ENCODE results near the gene CHSY3.

The CHSY3 gene

GRCh38 chr5:129935626-129936025, 31.4 kb downstream of the CHSY3 start:
- TF ChIP-seq EGR1 (IDR thresholded peaks at IDR 0.05) (no peak), NFIC (IDR thresholded peaks at IDR 0.05) (no peak)

DNA sequence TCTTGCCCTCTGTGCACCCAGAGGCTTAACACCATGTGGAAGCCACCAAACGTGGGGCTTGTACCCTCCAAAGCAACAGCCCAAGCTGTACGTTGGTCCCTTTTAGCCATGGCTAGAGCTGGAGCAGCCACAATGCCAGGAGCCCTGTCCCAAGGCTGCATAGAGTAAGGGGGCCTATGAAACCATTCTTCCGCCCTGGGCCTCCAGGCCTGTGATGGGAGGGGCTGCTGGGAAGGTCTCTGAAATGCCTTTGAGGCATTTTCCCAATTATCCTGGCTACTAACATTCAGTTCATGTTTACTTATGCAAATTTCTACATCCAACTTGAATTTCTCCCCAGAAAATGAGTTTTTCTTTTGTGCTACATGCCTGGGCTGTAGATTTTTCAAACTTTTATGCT, 33.8 kb downstream of the CHSY3 start:
- TF ChIP-seq ZBTB7A (IDR thresholded peaks at IDR 0.05; ENCODE audit: low read depth) = no peak
- TF ChIP-seq EGR1 (IDR thresholded peaks at IDR 0.05) = no peak
- TF ChIP-seq CEBPB (IDR thresholded peaks at IDR 0.05) = no peak
- TF ChIP-seq TCF12 (IDR thresholded peaks at IDR 0.05; ENCODE audit: low read depth) = no peak
- TF ChIP-seq RAD21 (IDR thresholded peaks at IDR 0.05; ENCODE audit: low read depth) = no peak
- TF ChIP-seq REST (IDR thresholded peaks at IDR 0.05; ENCODE audit: low read depth) = no peak
- TF ChIP-seq CREB1 (IDR thresholded peaks at IDR 0.05; ENCODE audit: low read depth) = no peak
- no peak for TF ChIP-seq TEAD4 (IDR thresholded peaks at IDR 0.05)

DNA sequence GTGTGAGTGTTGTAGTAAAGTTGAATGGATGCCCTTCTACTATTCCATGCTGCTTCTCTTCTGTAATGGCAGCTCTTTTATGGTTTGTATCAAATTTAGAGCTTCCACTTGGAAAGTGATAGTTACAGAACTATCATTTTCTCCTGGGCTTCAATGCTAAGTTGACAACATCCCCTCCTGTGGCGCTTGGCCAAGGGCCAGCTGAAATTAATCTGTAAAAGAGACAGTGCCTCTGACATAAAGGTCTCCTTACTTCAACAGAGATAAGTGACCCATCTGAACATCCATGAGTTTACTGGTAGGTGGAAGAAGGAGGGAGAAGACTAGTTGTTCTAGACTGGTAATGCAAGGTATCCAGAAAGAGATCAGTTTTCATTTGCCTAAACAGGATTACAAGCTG, 39.7 kb downstream of the CHSY3 start:
- TF ChIP-seq USF1 (IDR thresholded peaks at IDR 0.05) = no peak
- no peak for TF ChIP-seq FOXM1 (IDR thresholded peaks at IDR 0.05; ENCODE audit: borderline replicate concordance, low read depth)
- TF ChIP-seq CREB1 (IDR thresholded peaks at IDR 0.05; ENCODE audit: low read depth) = no peak
- no peak for TF ChIP-seq YY1 (IDR thresholded peaks at IDR 0.05; ENCODE audit: low read depth)
- no peak for TF ChIP-seq TCF12 (IDR thresholded peaks at IDR 0.05; ENCODE audit: low read depth)
- no peak for TF ChIP-seq NFIC (IDR thresholded peaks at IDR 0.05)
- no peak for TF ChIP-seq CEBPB (IDR thresholded peaks at IDR 0.05)
- TF ChIP-seq TEAD4 (IDR thresholded peaks at IDR 0.05) = no peak

DNA sequence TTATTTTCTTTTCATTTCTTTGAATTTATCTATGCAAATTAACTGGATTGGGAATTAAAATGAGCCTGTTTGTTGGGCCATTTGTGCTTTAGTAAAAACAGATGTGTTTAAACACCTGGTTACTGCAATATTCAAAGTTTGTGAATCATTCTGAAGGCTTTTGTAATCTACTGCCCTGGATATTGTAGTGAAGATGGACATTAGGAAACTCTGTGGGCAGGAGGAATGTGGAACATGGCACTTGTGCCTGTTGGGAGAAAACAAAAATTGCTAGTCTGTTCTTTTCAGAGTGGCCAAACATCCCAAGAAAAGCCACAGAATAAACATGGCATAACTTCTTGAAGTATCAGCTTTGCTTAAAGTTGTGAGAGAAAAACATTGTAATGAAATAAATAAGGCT, 40.8 kb downstream of the CHSY3 start:
- TF ChIP-seq TAF1 (IDR thresholded peaks at IDR 0.05; ENCODE audit: low read depth) (no peak), CREB1 (IDR thresholded peaks at IDR 0.05; ENCODE audit: low read depth) (no peak), FOXM1 (IDR thresholded peaks at IDR 0.05; ENCODE audit: borderline replicate concordance, low read depth) (no peak), TEAD4 (IDR thresholded peaks at IDR 0.05) (no peak), RAD21 (IDR thresholded peaks at IDR 0.05; ENCODE audit: low read depth) (no peak), NFIC (IDR thresholded peaks at IDR 0.05) (no peak), REST (IDR thresholded peaks at IDR 0.05; ENCODE audit: low read depth) (no peak)

DNA sequence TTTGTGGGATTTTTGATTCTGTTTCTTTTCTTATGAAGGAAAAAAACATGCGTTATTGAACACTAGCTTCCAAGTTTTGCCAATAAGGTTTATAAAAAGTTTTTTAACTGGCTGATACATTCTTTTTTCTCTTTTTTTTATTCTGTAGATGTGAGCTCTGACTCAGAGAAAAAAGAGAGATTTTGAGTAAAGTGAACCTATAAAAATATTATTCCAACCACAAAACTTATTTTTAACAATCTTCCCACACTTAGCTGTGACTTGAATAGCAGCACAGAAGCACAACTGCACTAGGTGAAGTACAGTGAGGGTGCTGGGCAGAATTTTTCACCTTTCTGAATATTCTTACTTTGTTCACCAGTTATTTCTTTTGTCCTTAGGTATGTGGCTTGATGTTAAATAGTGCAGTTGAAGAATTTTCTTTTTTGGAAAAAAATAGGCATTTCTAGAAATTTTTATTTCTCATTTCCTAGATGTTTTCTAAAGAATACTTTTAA, 41.6 kb downstream of the CHSY3 start:
- no peak for TF ChIP-seq CEBPB (IDR thresholded peaks at IDR 0.05)
- no peak for TF ChIP-seq USF1 (IDR thresholded peaks at IDR 0.05)
- no peak for TF ChIP-seq RAD21 (IDR thresholded peaks at IDR 0.05; ENCODE audit: low read depth)
- TF ChIP-seq EP300 (IDR thresholded peaks at IDR 0.05; ENCODE audit: borderline replicate concordance) = no peak

DNA sequence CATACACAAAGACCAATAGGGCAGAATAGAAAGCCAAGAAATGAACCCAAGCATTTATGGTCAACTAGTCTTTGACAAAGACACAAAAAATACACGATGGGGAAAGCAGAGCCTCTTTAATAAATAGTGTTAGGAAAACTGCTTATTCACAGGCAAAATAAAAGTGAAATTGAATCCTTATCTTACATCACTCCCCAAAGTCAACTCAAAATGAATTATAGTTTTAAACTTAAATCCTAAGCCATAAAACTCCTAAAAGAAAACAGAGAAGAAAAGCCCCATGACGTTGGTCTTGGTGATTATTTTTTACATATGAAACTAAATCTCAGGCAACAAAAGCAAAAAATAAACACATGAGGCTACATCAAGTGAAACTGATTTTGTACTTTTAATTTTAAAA, 46.8 kb downstream of the CHSY3 start:
- no peak for TF ChIP-seq YY1 (IDR thresholded peaks at IDR 0.05; ENCODE audit: low read depth)
- TF ChIP-seq FOXM1 (IDR thresholded peaks at IDR 0.05; ENCODE audit: borderline replicate concordance, low read depth) = no peak

- no peak for TF ChIP-seq CREB1 (IDR thresholded peaks at IDR 0.05; ENCODE audit: low read depth)
- TF ChIP-seq ZBTB7A (IDR thresholded peaks at IDR 0.05; ENCODE audit: low read depth) = no peak
- TF ChIP-seq YY1 (IDR thresholded peaks at IDR 0.05; ENCODE audit: low read depth) = no peak
- no peak for TF ChIP-seq FOXM1 (IDR thresholded peaks at IDR 0.05; ENCODE audit: borderline replicate concordance, low read depth)
- no peak for TF ChIP-seq NFIC (IDR thresholded peaks at IDR 0.05)
- TF ChIP-seq EGR1 (IDR thresholded peaks at IDR 0.05) = no peak
- no peak for TF ChIP-seq TCF12 (IDR thresholded peaks at IDR 0.05; ENCODE audit: low read depth)
- TF ChIP-seq CEBPB (IDR thresholded peaks at IDR 0.05) = no peak
Measured at GRCh38 chr5:129958581-129958980, 54.3 kb downstream of the CHSY3 start.

- TF ChIP-seq CEBPB (IDR thresholded peaks at IDR 0.05) = no peak
- TF ChIP-seq CREB1 (IDR thresholded peaks at IDR 0.05; ENCODE audit: low read depth) = no peak
- no peak for TF ChIP-seq YY1 (IDR thresholded peaks at IDR 0.05; ENCODE audit: low read depth)
- no peak for TF ChIP-seq REST (IDR thresholded peaks at IDR 0.05; ENCODE audit: low read depth)
- TF ChIP-seq FOXM1 (IDR thresholded peaks at IDR 0.05; ENCODE audit: borderline replicate concordance, low read depth) = no peak
- TF ChIP-seq EP300 (IDR thresholded peaks at IDR 0.05; ENCODE audit: borderline replicate concordance) = no peak
- TF ChIP-seq TAF1 (IDR thresholded peaks at IDR 0.05; ENCODE audit: low read depth) = no peak
- TF ChIP-seq NFIC (IDR thresholded peaks at IDR 0.05) = no peak
- no peak for TF ChIP-seq TCF12 (IDR thresholded peaks at IDR 0.05; ENCODE audit: low read depth)
Measured at GRCh38 chr5:129960831-129961230, 56.6 kb downstream of the CHSY3 start.

All from Ishikawa (cell line).